ENCODE measurements around the gene SF3A1. TPM values are rescaled to one million over a fixed set of nuclear protein-coding genes. Genes with fewer than 3 reads are reported as not detected.

The SF3A1 gene
- total and polyA plus RNA-seq, 2 of the 8 experiments (the other 6 are each of a cell fraction or from before 2014, with no cell fraction given), result 27.8 to 285 TPM

DNA sequence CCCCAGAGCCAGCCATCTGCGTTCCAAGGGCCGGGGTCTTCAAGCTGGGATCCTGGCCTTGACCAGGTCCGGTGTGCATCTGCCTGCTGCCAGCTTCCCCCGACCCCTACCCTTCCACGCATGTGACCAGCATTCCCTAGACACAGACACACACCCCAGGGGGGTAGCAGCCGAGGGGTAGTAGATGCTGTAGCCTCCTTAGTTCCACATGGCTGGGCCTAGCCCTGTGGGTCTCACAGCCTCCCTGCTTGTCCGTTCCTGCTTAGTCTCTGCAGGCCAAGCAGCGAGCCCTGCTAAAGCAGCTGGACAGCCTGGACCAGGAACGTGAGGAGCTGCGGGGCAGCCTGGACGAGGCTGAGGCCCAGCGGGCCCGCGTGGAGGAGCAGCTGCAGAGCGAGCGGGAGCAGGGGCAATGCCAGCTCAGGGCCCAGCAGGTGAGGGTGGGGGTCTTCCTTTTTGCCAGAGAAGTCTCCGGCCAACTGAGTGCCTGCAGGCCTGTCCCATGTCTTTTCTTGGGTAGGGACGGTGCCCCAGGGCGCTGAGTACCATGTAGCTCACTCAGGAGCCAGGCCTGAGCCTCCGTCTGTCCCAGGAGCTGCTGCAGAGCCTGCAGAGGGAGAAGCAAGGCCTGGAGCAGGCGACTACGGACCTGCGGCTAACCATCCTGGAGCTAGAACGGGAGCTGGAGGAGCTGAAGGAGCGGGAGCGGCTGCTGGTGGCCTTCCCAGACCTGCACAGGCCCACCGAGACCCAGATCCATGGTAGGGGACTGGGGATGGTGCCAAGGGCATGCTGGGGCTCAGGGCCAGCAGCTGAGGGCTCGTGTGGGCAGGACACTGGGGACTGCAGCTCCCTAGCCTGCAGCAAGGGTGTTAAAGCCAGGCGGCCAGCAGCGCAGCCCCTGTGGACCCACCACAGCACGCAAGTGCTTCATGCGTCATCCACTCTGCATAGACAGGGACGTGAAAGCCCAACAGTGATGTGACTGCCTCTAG, 16.9 kb upstream of the SF3A1 start:
- POLR2A ChIA-PET (ENCODE audit: partially characterized antibody), result interaction anchor here (0.6 to 11.8 kb wide), 14 partner anchors 8 to 117 kb away, joined by 3 to 129 read pairs (median 3); partner anchors contain the start of genes CCDC157 and SF3A1
- H4K20me1 ChIP-seq (replicated peaks in 1 of 2; ENCODE audit: control insufficient read depth in 1 of 2, insufficient read depth in 2 of 2, low read length in 2 of 2), result peaks cover 3 to 7% of the 10 kb centered on the region in 2 experiments
- no peaks in the 10 kb centered on the region; a peak in 1 of 7 replicates for H3K27me3 ChIP-seq (replicated peaks in 1 of 4; ENCODE audit: control insufficient read depth in 3 of 4, extremely low read depth in 1 of 4, insufficient read depth in 3 of 4, low read length in 3 of 4)
- no peak for FAIRE-seq
- no peaks in the 10 kb centered on the region for H3K23me2 ChIP-seq (ENCODE audit: low read depth, low read length)
- peak overlapping the region; percentile 52; the same call in 1 of the 2 replicates for H2BK5ac ChIP-seq (ENCODE audit: low read depth, low read length)
- peak overlapping the region; percentile 61; the same call in 1 of the 2 replicates for H3K27ac ChIP-seq (ENCODE audit: low read depth, low read length)
- H3K9me3 ChIP-seq (ENCODE audit: insufficient read depth in 2 of 2, low read depth in 1 of 2, low read length in 1 of 2), result no peaks in the 10 kb centered on the region
- H3K23ac ChIP-seq (ENCODE audit: insufficient read length), result no peak overlapping the region
- no peak overlapping the region for H3K4me3 ChIP-seq (ENCODE audit: extremely low read depth in 1 of 4, insufficient read depth in 2 of 4, low read depth in 3 of 4, low read length in 4 of 4)
- H3K14ac ChIP-seq (ENCODE audit: insufficient read length), result no peak overlapping the region
- H2BK12ac ChIP-seq (ENCODE audit: low read depth, low read length), result 0 out of 2 replicates have a peak overlapping the region, but pooled peaks have one; percentile 43
- no peak for DNase-seq (ENCODE audit: low read depth in 1 of 2, low spot score in 2 of 2)
- no peak overlapping the region for H4K5ac ChIP-seq (ENCODE audit: insufficient read length, low read depth, low read length)
- no peak overlapping the region for H3K56ac ChIP-seq (replicated peaks; ENCODE audit: insufficient read length, low read depth, low read length)
- H2BK20ac ChIP-seq (ENCODE audit: low read length), result no peak overlapping the region
- no peak overlapping the region for H2AFZ ChIP-seq (ENCODE audit: low read length)
- H3K36me3 ChIP-seq (ENCODE audit: control insufficient read depth in 2 of 4, insufficient read depth in 4 of 4, low read length in 3 of 4), result peaks cover 0 to 3% (median 2%) of the 10 kb centered on the region in 4 experiments; a peak in 1 of 8 replicates
- no peaks in the 10 kb centered on the region for H3K79me1 ChIP-seq (ENCODE audit: low read depth, low read length)
- peak overlapping the region; percentile 32; the same call in 1 of the 2 replicates for H3K18ac ChIP-seq (ENCODE audit: extremely low read depth, low read length)
- no peak overlapping the region; the same call in 1 of the 2 replicates for H4K8ac ChIP-seq (ENCODE audit: extremely low read depth, insufficient read depth, low read length)
- H2BK120ac ChIP-seq (replicated peaks; ENCODE audit: low read depth, low read length), result no peak overlapping the region
- H4K91ac ChIP-seq (replicated peaks; ENCODE audit: insufficient read length, low read length), result peak overlapping the region; percentile 69
- H3K4me2 ChIP-seq (ENCODE audit: insufficient read depth in 1 of 2, low read depth in 2 of 2, low read length in 2 of 2), result no peak overlapping the region; a peak in 1 of 4 replicates
- H3K79me2 ChIP-seq (ENCODE audit: control insufficient read depth in 1 of 2, insufficient read depth in 2 of 2, low read length in 2 of 2), result no peaks in the 10 kb centered on the region
- H2BK15ac ChIP-seq (ENCODE audit: low read length), result no peak overlapping the region
- TF ChIP-seq POLR2AphosphoS5 (IDR thresholded peaks at IDR 0.05; ENCODE audit: low read depth, low read length) (peak; percentile 30; the same call in 1 of the 2 replicates), ASH2L (IDR thresholded peaks at IDR 0.05; ENCODE audit: low read length) (no peak)
- CTCF ChIA-PET (ENCODE audit: partially characterized antibody), result interaction anchor here (0.6 to 6.3 kb wide), 9 partner anchors 9 to 110 kb away, joined by 3 to 28 read pairs (median 7); partner anchors contain the start of genes CASTOR1 and RNF215
- peaks cover 0 to 2% (median 0%) of the 10 kb centered on the region in 4 experiments; a peak in 1 of 7 replicates for H3K4me1 ChIP-seq (replicated peaks in 1 of 4; ENCODE audit: control insufficient read depth in 3 of 4, insufficient read depth in 4 of 4, low read length in 3 of 4)
- no peak overlapping the region for H3K9ac ChIP-seq (replicated peaks in 1 of 4; ENCODE audit: extremely low read depth in 1 of 4, low read depth in 3 of 4, low read length in 3 of 4)
- peak overlapping the region; percentile 61 for H3K4ac ChIP-seq (replicated peaks; ENCODE audit: insufficient read length, low read depth, low read length)
- 87% methylated on average over 33 of the region's 33 CpGs; no CpG with 5 or more reads in 1 of the 2 experiments for WGBS, 2 experiments (ENCODE audit: extremely low coverage in 1 of 2, insufficient coverage in 1 of 2, insufficient read length in 1 of 2, insufficient replicate concordance in 2 of 2, low coverage in 1 of 2, low lambda C conversion rate in 2 of 2, missing lambda C conversion rate in 1 of 2)
- H2AK5ac ChIP-seq (ENCODE audit: low read depth, low read length), result no peak overlapping the region
